ENCODE results near the gene CMIP. TPM values are rescaled to one million over a fixed set of nuclear protein-coding genes. Genes with fewer than 3 reads are reported as not detected.

The CMIP gene
- total RNA-seq, 1 experiment from 2014 or later, result 48.2 TPM

DNA sequence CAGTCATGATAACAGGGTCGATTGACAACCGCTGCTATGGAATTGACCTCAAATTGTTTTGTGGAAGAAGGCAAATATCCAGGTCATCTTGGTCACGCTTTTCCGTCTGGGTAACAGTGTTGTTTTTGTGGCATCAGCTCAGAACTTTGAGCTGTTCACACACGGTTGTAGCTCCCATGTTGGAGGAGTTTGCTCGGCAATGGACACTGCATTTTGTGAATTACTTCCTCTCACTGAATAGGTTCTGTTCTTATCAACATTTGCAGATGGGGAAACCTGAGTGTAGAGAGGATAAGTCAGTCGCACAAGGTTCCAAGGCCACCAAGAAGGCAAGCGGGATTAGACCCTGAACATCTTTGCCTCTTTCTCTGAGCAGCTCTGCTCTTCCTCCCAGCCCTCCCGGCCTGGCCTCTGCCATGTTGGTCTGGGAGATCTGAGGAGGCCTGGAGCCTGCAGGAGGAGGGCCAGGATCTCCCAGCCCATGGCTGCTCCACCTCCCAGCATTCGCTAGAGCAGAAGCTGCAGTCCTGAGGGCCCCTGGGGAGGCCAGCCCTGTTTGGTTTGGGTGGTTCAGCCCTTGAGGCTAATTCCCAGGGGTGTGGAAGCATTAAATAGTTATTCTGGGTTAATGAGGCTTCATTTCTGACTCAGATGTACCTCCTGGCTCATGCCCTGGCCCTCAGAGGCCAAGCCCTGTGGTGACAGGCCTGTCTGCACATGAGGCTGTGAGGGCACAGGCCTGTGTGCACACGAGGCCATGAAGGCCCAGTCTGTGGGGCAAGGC lies 180.3 kb downstream of the CMIP start:
- peak overlapping the region in 1 of 3 experiments; percentile 66; a peak in 1 of 7 replicates for H3K27ac Mint-ChIP-seq
- Histone ChIP-seq H2BK12ac (ENCODE audit: insufficient read length, low read depth, low read length) (no peak overlapping the region), H2AK5ac (ENCODE audit: insufficient read length, low read length) (no peak overlapping the region), H3K79me2 (ENCODE audit: insufficient read depth, low read length) (no peaks in the 10 kb centered on the region; the same call in 1 of the 2 replicates), H4K8ac (replicated peaks; ENCODE audit: insufficient read length, low read depth, low read length) (no peak overlapping the region), H3K79me1 (ENCODE audit: insufficient read depth, low read depth, low read length, poor library complexity, severe bottlenecking) (no peaks in the 10 kb centered on the region), H2BK15ac (ENCODE audit: low read depth, low read length) (no peak overlapping the region), H3K23me2 (ENCODE audit: insufficient read length, low read depth, low read length, poor library complexity, severe bottlenecking) (no peaks in the 10 kb centered on the region), H3K18ac (ENCODE audit: insufficient read length, low read depth, low read length) (no peak overlapping the region), H3K4me1 (ENCODE audit: insufficient read depth, low read length) (no peaks in the 10 kb centered on the region), H3K14ac (ENCODE audit: insufficient read depth, low read length) (no peak overlapping the region), H3K9me3 (ENCODE audit: control insufficient read depth, low read depth, low read length) (no peaks in the 10 kb centered on the region), H3K4me2 (ENCODE audit: insufficient read depth, insufficient read length, low read length) (no peak overlapping the region), H3K9ac (ENCODE audit: extremely low read depth, insufficient read length, low read length) (no peak overlapping the region), H4K91ac (ENCODE audit: insufficient read length, low read depth, low read length) (no peak overlapping the region), H4K20me1 (ENCODE audit: control insufficient read depth, insufficient read depth, insufficient read length) (no peaks in the 10 kb centered on the region), H3K56ac (ENCODE audit: insufficient read length, low read depth, low read length) (no peak overlapping the region), H2BK5ac (ENCODE audit: insufficient read length, low read length) (no peak overlapping the region), H2BK20ac (ENCODE audit: low read depth, low read length, poor library complexity, severe bottlenecking) (no peak overlapping the region), H3K4ac (ENCODE audit: low read depth, low read length) (no peak overlapping the region), H4K5ac (ENCODE audit: insufficient read length, low read depth, low read length) (no peak overlapping the region), H3K27ac (ENCODE audit: insufficient read length, low read depth, low read length) (no peak overlapping the region), H3K27me3 (ENCODE audit: insufficient read depth, low read length) (no peaks in the 10 kb centered on the region), H2AFZ (ENCODE audit: low read length) (no peak overlapping the region), H3K23ac (ENCODE audit: insufficient read length, low read depth, low read length) (no peak overlapping the region), H2BK120ac (ENCODE audit: low read depth, low read length, poor library complexity, severe bottlenecking) (no peak overlapping the region), H3T11ph (ENCODE audit: low read length) (no peak overlapping the region)
- DNase-seq, result no peak
- peaks cover 10 to 13% of the 10 kb centered on the region in 2 experiments for H3K4me1 Mint-ChIP-seq
- H3K4me3 Mint-ChIP-seq, result no peak overlapping the region
- WGBS (ENCODE audit: extremely low coverage, insufficient read length, low lambda C conversion rate), result no CpG with 5 or more reads among the region's 11 CpGs
- H3K9me3 Mint-ChIP-seq, result no peaks in the 10 kb centered on the region
- no peaks in the 10 kb centered on the region for H3K27me3 Mint-ChIP-seq (ENCODE audit: low read depth)
- H3K36me3 Mint-ChIP-seq (ENCODE audit: insufficient read depth in 1 of 3, low read depth in 3 of 3), result peaks cover 0 to 9% (median 0%) of the 10 kb centered on the region in 3 experiments; a peak in 2 of 7 replicates
- TF ChIP-seq, protein P1, sequence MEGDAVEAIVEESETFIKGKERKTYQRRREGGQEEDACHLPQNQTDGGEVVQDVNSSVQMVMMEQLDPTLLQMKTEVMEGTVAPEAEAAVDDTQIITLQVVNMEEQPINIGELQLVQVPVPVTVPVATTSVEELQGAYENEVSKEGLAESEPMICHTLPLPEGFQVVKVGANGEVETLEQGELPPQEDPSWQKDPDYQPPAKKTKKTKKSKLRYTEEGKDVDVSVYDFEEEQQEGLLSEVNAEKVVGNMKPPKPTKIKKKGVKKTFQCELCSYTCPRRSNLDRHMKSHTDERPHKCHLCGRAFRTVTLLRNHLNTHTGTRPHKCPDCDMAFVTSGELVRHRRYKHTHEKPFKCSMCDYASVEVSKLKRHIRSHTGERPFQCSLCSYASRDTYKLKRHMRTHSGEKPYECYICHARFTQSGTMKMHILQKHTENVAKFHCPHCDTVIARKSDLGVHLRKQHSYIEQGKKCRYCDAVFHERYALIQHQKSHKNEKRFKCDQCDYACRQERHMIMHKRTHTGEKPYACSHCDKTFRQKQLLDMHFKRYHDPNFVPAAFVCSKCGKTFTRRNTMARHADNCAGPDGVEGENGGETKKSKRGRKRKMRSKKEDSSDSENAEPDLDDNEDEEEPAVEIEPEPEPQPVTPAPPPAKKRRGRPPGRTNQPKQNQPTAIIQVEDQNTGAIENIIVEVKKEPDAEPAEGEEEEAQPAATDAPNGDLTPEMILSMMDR (conservative IDR thresholded peaks at IDR 0.05), result no peak

All from H9 (cell line).